IMR-90 (cell line): ENCODE data around the gene DTL. TPM values are rescaled to one million over a fixed set of nuclear protein-coding genes. Genes with fewer than 3 reads are reported as not detected.

Experiments
- ATAC-seq: fragments of 200-7000 bp; cut with Tn5 transposase; 2 replicates; pipeline ENCODE4 v1.9.1; 2020; ENCODE audit warnings: low read depth, mild to moderate bottlenecking, moderate library complexity
- BruUV-seq: library from RNA; stranded (reverse); fragments of 400-500 nt; replicated peaks from 2 replicates; lab custom pipeline; 2021; lab: Mats Ljungman, UMichigan
- CTCF ChIA-PET: fragments of 300-600 bp; formaldehyde crosslinking; extraction: SDS; loops from one replicate; lab custom pipeline; 2021; ENCODE audit warnings: antibody characterized with exemption; lab: Yijun Ruan, JAX
- POLR2A ChIA-PET: fragments of 300-600 bp; sonication (Branson Sonifier 250); formaldehyde crosslinking; loops from one replicate; lab custom pipeline; 2022; ENCODE audit warnings: antibody characterized with exemption; ENCODE audit not compliant: unreplicated experiment; lab: Charles Lee
- DNase-seq: peaks from one replicate; pipeline ENCODE4 v3.0.0; 2013
- H2AFZ ChIP-seq: replicated peaks from 2 replicates; pipeline ENCODE3; 2013; ENCODE audit warnings: low read length, mild to moderate bottlenecking; ENCODE audit not compliant: poor library complexity
- H2AK5ac ChIP-seq: 2 replicates; pipeline ENCODE4 v1.6.1; 2013; ENCODE audit warnings: low read depth, low read length, inconsistent platforms
- H2AK9ac ChIP-seq: replicated peaks from 2 replicates; pipeline ENCODE3; 2013; ENCODE audit warnings: mild to moderate bottlenecking, low read depth, low read length, moderate library complexity; ENCODE audit not compliant: poor library complexity
- H2BK120ac ChIP-seq: 2 replicates; pipeline ENCODE4 v1.6.1; 2013; ENCODE audit warnings: low read depth, low read length, inconsistent platforms
- H2BK15ac ChIP-seq: 3 replicates; pipeline ENCODE4 v1.6.1; 2013; ENCODE audit warnings: low read depth, low read length, inconsistent platforms
- H2BK20ac ChIP-seq: 2 replicates; pipeline ENCODE4 v1.6.1; 2013; ENCODE audit warnings: low read depth, mild to moderate bottlenecking, inconsistent platforms, low read length, moderate library complexity
- H2BK5ac ChIP-seq: 2 replicates; pipeline ENCODE4 v1.6.1; 2013; ENCODE audit warnings: mild to moderate bottlenecking, low read depth, low read length, inconsistent platforms; ENCODE audit not compliant: poor library complexity, severe bottlenecking
- H3K14ac ChIP-seq: replicated peaks from 2 replicates; pipeline ENCODE4 v1.6.1; 2013; ENCODE audit warnings: low read depth, low read length, inconsistent platforms
- H3K18ac ChIP-seq: 2 replicates; pipeline ENCODE4 v1.6.1; 2013; ENCODE audit warnings: low read depth, low read length, control low read depth
- H3K23ac ChIP-seq: 2 replicates; pipeline ENCODE4 v1.6.1; 2013; ENCODE audit warnings: low read depth, low read length, inconsistent platforms
- H3K27ac ChIP-seq: 2 replicates; pipeline ENCODE4 v1.5.1; 2013; ENCODE audit warnings: mild to moderate bottlenecking, control low read depth, low read length; ENCODE audit not compliant: insufficient read depth
- H3K27me3 ChIP-seq: 2 replicates; pipeline ENCODE4 v1.6.1; 2013; ENCODE audit warnings: low read length; ENCODE audit not compliant: control insufficient read depth, insufficient read depth
- H3K36me3 ChIP-seq: 2 replicates; pipeline ENCODE4 v1.6.1; 2013; ENCODE audit warnings: low read length, mixed read lengths; ENCODE audit not compliant: control insufficient read depth, insufficient read depth
- H3K4ac ChIP-seq: 2 replicates; pipeline ENCODE4 v1.6.1; 2013; ENCODE audit warnings: low read depth, low read length, inconsistent platforms
- H3K4me1 ChIP-seq: 2 replicates; pipeline ENCODE4 v1.6.1; 2013; ENCODE audit warnings: low read length, mixed read lengths; ENCODE audit not compliant: control insufficient read depth, insufficient read depth
- H3K4me2 ChIP-seq: 2 replicates; pipeline ENCODE4 v1.6.1; 2013; ENCODE audit warnings: low read depth, mild to moderate bottlenecking, control low read depth, low read length, moderate library complexity
- H3K4me3 ChIP-seq: 2 replicates; pipeline ENCODE4 v1.5.1; 2013; ENCODE audit warnings: low read depth, mild to moderate bottlenecking, control low read depth, low read length, moderate library complexity; ENCODE audit not compliant: insufficient read depth
- H3K56ac ChIP-seq: 2 replicates; pipeline ENCODE4 v1.6.1; 2013; ENCODE audit warnings: low read length, inconsistent platforms; ENCODE audit not compliant: insufficient read depth; ENCODE audit errors: extremely low read depth
- H3K79me1 ChIP-seq, 2 experiments: 2 replicates each; pipeline ENCODE4 v1.6.1; 2013; ENCODE audit warnings: low read length in 2 of 2, inconsistent platforms in 1 of 2, low read depth in 1 of 2
- H3K9ac ChIP-seq: 2 replicates; pipeline ENCODE4 v1.6.1; 2013; ENCODE audit warnings: low read depth, low read length, control low read depth
- H3K9me1 ChIP-seq: 2 replicates; pipeline ENCODE4 v1.6.1; 2013; ENCODE audit warnings: low read length, inconsistent platforms; ENCODE audit not compliant: insufficient read depth
- H3K9me3 ChIP-seq: 2 replicates; pipeline ENCODE4 v1.6.1; 2013; ENCODE audit warnings: low read length; ENCODE audit not compliant: control insufficient read depth, insufficient read depth
- H4K20me1 ChIP-seq: 2 replicates; pipeline ENCODE4 v1.6.1; 2013; ENCODE audit warnings: low read length, inconsistent platforms; ENCODE audit not compliant: insufficient read depth
- H4K5ac ChIP-seq: 2 replicates; pipeline ENCODE4 v1.6.1; 2013; ENCODE audit warnings: mild to moderate bottlenecking, low read depth, low read length, control low read depth
- H4K8ac ChIP-seq, 2 experiments: 2 replicates each; pipeline ENCODE4 v1.6.1; 2013; ENCODE audit warnings: low read depth in 2 of 2, low read length in 2 of 2, control low read depth in 1 of 2, inconsistent platforms in 1 of 2
- H4K91ac ChIP-seq: 2 replicates; pipeline ENCODE4 v1.6.1; 2013; ENCODE audit warnings: low read depth, low read length, inconsistent platforms; ENCODE audit not compliant: insufficient read depth
- BHLHE40 ChIP-seq: fragments of 150-350 bp; IDR thresholded peaks from 2 replicates; pipeline ENCODE4 v1.6.1; 2016; ENCODE audit warnings: mild to moderate bottlenecking, low read depth, low read length
- CEBPB ChIP-seq: IDR thresholded peaks from 2 replicates; pipeline ENCODE4 v1.6.1; 2012; ENCODE audit warnings: low read depth, low read length, improper control_type of control experiment
- CHD1 ChIP-seq: IDR thresholded peaks from 2 replicates; pipeline ENCODE4 v1.6.1; 2012; ENCODE audit warnings: low read depth, low read length, improper control_type of control experiment
- FOS ChIP-seq: fragments of 150-350 bp; IDR thresholded peaks from 2 replicates; pipeline ENCODE4 v1.6.1; 2016; ENCODE audit warnings: low read depth, low read length
- MAFK ChIP-seq: IDR thresholded peaks from 2 replicates; pipeline ENCODE4 v1.6.1; 2012; ENCODE audit warnings: low read depth, low read length, improper control_type of control experiment
- MAZ ChIP-seq: IDR thresholded peaks from 2 replicates; pipeline ENCODE4 v1.6.1; 2012; ENCODE audit warnings: low read depth, mild to moderate bottlenecking, low read length, improper control_type of control experiment, moderate library complexity, borderline replicate concordance
- MXI1 ChIP-seq: IDR thresholded peaks from 2 replicates; pipeline ENCODE4 v1.6.1; 2012; ENCODE audit warnings: low read depth, mild to moderate bottlenecking, low read length, moderate library complexity, borderline replicate concordance
- NFE2L2 ChIP-seq: fragments of 150-350 bp; IDR thresholded peaks from 2 replicates; pipeline ENCODE4 v1.6.1; 2016; ENCODE audit warnings: low read depth, mild to moderate bottlenecking, low read length
- POLR2A ChIP-seq: IDR thresholded peaks from 2 replicates; pipeline ENCODE4 v1.6.1; 2012; ENCODE audit warnings: mild to moderate bottlenecking, low read depth, low read length
- RAD21 ChIP-seq: IDR thresholded peaks from 2 replicates; pipeline ENCODE4 v1.6.1; 2012; ENCODE audit warnings: low read length, improper control_type of control experiment
- RCOR1 ChIP-seq: IDR thresholded peaks from 2 replicates; pipeline ENCODE4 v1.6.1; 2012; ENCODE audit warnings: mild to moderate bottlenecking, low read length, improper control_type of control experiment; ENCODE audit not compliant: insufficient replicate concordance
- RFX5 ChIP-seq: IDR thresholded peaks from 2 replicates; pipeline ENCODE4 v1.8.0; 2012; ENCODE audit warnings: low read depth, mild to moderate bottlenecking, low read length, moderate library complexity
- SMC3 ChIP-seq: fragments of 150-350 bp; IDR thresholded peaks from 2 replicates; pipeline ENCODE4 v1.6.1; 2016; ENCODE audit warnings: low read depth, mild to moderate bottlenecking, antibody characterized with exemption, low read length, moderate library complexity
- dilution Hi-C: fragments of 300-500 bp; cut with HindIII; formaldehyde crosslinking; loops from one replicate; pipeline ENCODE4 v1.14.3; 2018; ENCODE audit warnings: low sequenced_read_pairs; ENCODE audit not compliant: unreplicated experiment
- in situ Hi-C: fragments of 300-500 bp; cut with MboI; formaldehyde crosslinking; loops from 3 replicates; pipeline ENCODE4 v1.14.3; 2019; ENCODE audit warnings: low sequenced_read_pairs, inconsistent platforms, mixed read lengths
- intact Hi-C: fragments of 100-400 bp; cut with micrococcal nuclease; formaldehyde crosslinking; loops from 2 replicates; pipeline ENCODE4 v1.10.0; 2022
- polyA plus RNA-seq, 3 experiments: library from polyadenylated mRNA; depleted of rRNA; stranded (reverse); fragments of >200 nt; gene quantifications; 2 replicates each; pipeline ENCODE4 v1.2.3, GENCODE V29; 2012; ENCODE audit warnings: low replicate concordance in 1 of 3
- total RNA-seq: library from RNA; depleted of rRNA; stranded (reverse); fragments of >200 nt; gene quantifications from 2 replicates; pipeline ENCODE4 v1.2.3, GENCODE V29; 2012
- TF ChIP-seq, protein P1 (sequence below): fragments of 150-350 bp; IDR thresholded peaks from 2 replicates; pipeline ENCODE4 v1.6.1; 2016; ENCODE audit warnings: low read depth, mild to moderate bottlenecking, low read length, moderate library complexity, borderline replicate concordance
- TF ChIP-seq, protein P2 (sequence below): conservative IDR thresholded peaks from 2 replicates; pipeline ENCODE4 v1.5.1; 2012; ENCODE audit warnings: mild to moderate bottlenecking, low read depth, low read length, improper control_type of control experiment
- TF ChIP-seq, protein P3 (sequence below): fragments of 150-350 bp; IDR thresholded peaks from 2 replicates; pipeline ENCODE4 v1.6.1; 2017; ENCODE audit warnings: mild to moderate bottlenecking, antibody characterized with exemption, low read length, low read depth

Gene DTL
- total and polyA plus RNA-seq, 2 of the 4 experiments (the other 2 are of a cell fraction): 11.8 to 19.9 TPM

- Histone ChIP-seq H3K4me3 (no peak overlapping the region), H2BK15ac (no peak overlapping the region), H3K4me1 (no peaks in the 10 kb centered on the region), H3K23ac (no peak overlapping the region), H2AK5ac (no peak overlapping the region), H4K20me1 (no peaks in the 10 kb centered on the region), H4K91ac (no peak overlapping the region), H2AK9ac (no peak overlapping the region), H2AFZ (no peak overlapping the region), H2BK5ac (no peak overlapping the region), H3K4ac (no peak overlapping the region), H2BK120ac (no peak overlapping the region), H3K36me3 (peaks cover 2% of the 10 kb centered on the region), H2BK20ac (no peak overlapping the region), H3K4me2 (no peak overlapping the region), H3K27me3 (no peaks in the 10 kb centered on the region), H3K56ac (no peak overlapping the region), H3K9me1 (no peaks in the 10 kb centered on the region), H3K14ac (no peak overlapping the region), H3K18ac (no peak overlapping the region), H3K79me1 (peaks cover 0 to 3% of the 10 kb centered on the region in 2 experiments; a peak in 2 of 4 replicates), H3K9ac (no peak overlapping the region), H4K8ac (no peak overlapping the region), H3K9me3 (no peaks in the 10 kb centered on the region), H3K27ac (no peak overlapping the region), H4K5ac (no peak overlapping the region)
- dilution Hi-C loops (no loop called here), intact Hi-C loops (no loop called here), in situ Hi-C loops (no loop called here)
- BruUV-seq: no TSS peak
- ChIA-PET CTCF (no interaction called here), POLR2A (no interaction called here)
- ATAC-seq: no peak
- no peak for DNase-seq
- TF ChIP-seq FOS (no peak), RCOR1 (no peak), CEBPB (no peak), SMC3 (no peak), POLR2A (no peak), NFE2L2 (no peak), MAFK (no peak), CHD1 (no peak), MXI1 (no peak), RAD21 (no peak), BHLHE40 (no peak), MAZ (no peak), RFX5 (no peak)
- TF ChIP-seq, protein P1, sequence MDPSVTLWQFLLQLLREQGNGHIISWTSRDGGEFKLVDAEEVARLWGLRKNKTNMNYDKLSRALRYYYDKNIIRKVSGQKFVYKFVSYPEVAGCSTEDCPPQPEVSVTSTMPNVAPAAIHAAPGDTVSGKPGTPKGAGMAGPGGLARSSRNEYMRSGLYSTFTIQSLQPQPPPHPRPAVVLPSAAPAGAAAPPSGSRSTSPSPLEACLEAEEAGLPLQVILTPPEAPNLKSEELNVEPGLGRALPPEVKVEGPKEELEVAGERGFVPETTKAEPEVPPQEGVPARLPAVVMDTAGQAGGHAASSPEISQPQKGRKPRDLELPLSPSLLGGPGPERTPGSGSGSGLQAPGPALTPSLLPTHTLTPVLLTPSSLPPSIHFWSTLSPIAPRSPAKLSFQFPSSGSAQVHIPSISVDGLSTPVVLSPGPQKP: no peak
- TF ChIP-seq, protein P2, sequence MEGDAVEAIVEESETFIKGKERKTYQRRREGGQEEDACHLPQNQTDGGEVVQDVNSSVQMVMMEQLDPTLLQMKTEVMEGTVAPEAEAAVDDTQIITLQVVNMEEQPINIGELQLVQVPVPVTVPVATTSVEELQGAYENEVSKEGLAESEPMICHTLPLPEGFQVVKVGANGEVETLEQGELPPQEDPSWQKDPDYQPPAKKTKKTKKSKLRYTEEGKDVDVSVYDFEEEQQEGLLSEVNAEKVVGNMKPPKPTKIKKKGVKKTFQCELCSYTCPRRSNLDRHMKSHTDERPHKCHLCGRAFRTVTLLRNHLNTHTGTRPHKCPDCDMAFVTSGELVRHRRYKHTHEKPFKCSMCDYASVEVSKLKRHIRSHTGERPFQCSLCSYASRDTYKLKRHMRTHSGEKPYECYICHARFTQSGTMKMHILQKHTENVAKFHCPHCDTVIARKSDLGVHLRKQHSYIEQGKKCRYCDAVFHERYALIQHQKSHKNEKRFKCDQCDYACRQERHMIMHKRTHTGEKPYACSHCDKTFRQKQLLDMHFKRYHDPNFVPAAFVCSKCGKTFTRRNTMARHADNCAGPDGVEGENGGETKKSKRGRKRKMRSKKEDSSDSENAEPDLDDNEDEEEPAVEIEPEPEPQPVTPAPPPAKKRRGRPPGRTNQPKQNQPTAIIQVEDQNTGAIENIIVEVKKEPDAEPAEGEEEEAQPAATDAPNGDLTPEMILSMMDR: no peak
- TF ChIP-seq, protein P3, sequence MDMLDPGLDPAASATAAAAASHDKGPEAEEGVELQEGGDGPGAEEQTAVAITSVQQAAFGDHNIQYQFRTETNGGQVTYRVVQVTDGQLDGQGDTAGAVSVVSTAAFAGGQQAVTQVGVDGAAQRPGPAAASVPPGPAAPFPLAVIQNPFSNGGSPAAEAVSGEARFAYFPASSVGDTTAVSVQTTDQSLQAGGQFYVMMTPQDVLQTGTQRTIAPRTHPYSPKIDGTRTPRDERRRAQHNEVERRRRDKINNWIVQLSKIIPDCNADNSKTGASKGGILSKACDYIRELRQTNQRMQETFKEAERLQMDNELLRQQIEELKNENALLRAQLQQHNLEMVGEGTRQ: no peak
Measured at GRCh38 chr1:211991695-211992094, 43.9 kb upstream of the DTL start.
